GM19452 (cell line): Measurements from ENCODE around the gene FYTTD1.

Experiments used
- ATAC-seq: cut with Tn5 transposase; IDR thresholded peaks from one replicate; pipeline ENCODE4 v1.9.1; 2021; ENCODE audit not compliant: unreplicated experiment

The FYTTD1 gene

DNA sequence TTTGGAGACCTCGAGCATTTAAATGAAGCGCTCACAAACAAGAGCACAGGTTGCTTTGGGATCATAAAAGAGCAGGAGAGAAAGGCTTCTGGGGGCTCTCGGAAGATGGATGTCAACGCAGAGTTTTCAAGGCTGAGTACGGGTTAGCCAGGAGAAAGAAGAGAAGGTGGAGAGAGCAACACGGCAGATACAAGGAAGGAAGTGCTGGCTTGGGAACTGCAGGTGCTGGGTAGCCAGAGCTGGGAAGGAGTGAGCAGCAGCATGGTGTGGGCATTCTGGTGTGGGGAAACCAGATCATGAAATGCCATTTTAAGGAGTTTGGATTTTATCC lies 12.4 kb upstream of the FYTTD1 start:
- no peak for ATAC-seq

DNA sequence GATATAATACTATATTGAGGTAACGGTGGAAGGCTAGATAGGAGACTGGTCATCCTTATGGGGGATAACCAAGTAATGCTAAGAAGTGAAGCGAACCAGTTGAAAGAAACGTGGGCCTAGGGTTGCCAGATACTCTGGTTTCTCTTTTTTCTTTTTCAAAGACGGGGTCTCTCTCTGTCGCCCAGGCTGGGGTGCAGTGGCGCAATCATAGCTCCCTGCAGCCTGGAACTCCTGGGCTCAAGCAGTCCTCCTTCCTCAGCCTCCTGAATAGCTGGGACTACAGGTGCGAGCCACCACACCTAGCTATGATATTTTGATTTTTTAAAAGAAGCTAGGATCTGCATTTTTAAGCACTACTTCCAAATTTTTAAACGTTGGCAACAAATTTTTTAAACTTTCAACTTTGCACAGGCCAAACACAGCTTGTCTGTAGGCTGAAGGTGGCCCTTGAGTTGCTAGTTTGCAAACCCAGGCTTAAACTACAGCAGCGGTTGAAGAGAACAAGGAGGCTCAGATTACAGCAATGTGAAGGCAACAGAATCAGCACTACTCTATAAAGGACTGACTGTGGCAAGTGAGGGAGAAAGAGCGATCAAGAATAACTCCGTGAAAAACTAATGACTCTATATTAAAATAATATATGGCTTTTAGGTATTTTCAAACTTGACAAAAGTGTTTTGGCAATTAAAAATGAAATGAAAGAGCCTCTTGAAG lies 11.8 kb upstream of the FYTTD1 start:
- ATAC-seq = no peak

DNA sequence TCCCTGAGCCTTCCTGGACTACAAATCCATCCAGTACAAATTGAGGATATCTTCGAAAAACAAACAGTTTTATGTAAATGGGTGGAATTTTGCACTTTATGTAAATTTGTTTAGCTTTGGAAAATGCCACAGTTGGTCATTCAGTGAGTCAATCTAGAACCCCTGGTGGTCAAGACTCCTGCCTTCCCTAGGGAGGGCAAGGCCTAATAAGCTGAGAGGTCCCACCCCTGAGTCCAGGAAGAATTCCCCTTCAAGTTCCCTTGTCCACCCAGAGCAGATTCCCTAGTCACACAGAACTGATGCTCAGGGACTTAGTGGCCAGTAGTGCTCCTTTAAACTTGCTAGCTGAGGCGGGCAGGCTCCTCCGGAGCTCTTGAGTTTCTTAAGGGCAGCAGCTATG lies 6.9 kb upstream of the FYTTD1 start:
- no peak for ATAC-seq

DNA sequence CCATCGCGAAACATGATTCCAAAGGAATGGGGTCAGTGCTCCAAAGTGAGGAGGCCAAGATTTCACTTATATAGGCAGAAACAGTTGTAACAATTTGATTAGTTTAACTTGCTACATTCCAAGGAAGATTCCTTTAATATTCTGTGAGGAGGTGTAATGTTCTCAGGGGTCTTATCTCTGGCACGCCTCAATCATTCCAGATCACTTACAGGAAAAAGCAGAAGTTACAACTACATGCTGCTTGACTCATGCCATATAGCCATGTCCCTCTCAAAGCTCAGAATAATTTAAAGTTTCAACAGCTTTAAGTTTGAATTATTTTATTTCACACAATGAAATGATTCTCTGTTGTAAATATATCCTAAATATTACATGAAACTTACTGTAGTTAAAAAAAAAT lies 3.5 kb upstream of the FYTTD1 start:
- ATAC-seq = no peak

DNA sequence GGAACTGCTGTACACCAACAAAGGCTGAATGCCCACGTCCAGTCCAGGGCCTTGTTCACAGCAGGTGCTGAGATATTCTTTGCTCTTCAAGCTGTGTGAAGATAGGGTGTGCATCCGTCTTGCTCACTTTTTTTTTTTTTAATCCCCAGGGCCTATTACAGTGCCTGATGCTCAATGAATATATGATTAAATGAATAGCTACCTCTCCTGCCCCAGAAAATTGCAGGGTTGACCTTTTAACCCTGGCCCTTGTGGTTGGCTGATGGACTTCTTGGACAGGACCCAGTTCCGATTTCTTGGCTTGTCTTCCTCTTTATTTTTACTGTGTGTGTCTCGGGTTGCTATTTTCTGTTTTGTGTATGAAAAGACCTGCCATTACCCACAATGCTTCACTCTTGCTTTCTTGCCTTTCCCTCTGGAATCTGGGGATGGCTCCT lies 2.9 kb upstream of the FYTTD1 start:
- ATAC-seq = no peak

DNA sequence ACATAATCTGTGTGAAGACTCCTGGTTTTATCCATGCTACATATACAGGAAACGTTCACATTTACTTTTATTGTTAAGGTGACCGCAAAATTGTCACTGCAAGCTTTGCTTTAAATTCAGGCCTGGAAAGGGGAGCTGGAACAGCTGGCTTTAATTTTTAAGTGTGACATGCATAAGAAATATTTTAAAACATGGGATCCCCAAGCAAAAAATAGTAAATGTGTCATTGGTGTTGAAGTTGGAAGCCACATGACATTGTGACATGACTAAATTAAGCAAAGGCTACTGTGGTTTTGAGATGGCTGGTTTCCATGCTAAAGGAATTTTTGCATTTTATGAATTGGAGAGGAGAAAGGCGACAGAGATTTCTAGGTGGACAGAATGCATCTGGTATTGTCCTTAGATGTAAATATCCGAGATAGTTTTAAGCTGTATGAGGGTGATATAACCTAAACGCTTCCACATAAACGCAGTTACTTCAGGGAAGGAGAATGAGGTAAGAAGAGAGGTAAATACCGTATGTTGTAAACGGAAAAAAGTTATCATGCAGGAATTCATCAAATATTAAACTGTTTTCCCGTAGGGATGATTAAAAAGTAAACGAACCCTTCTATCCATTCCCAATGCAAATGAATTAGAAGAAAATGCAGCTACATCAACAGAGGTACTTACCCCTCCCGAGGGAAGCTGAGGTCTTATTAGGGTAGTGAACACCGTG lies 927 bp upstream of the FYTTD1 start:
- ATAC-seq = no peak

DNA sequence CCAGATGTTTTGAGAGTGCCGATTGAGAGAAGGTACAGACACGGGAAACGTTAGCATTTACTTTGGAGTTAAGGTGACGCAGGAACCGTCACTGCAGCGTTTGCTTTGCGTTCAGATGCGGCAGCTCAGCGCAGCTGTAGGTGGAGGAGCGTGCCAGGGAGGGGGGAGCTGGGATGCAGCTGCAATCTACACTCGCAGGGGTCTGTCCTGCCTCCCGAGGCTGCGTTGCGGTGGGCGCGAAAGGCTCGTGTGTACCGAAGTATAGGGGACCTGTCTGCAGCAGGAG lies 425 bp upstream of the FYTTD1 start:
- peak; percentile 34 for ATAC-seq

DNA sequence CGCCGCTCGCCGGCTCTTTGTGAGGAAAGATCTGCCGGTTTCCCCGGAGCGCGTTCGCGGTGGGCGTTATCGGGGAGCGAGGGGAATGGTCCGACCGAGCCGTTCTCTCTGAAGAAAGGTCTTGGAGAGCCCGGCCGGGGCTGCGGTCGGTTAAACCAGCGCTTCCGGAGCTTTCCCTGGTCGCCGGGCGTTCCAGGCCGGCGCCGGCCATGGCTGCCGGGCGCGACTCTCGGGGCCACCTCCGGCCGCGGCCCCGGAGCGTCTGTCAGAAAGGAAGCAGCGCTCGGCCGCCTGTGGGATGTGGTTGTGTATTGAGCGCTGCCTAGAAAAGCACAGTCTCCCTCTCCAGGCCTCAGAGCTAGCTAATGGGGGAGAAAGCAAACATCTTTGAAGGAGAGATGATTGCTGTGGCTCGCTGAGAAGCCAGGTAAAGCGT lies 731 bp downstream of the FYTTD1 start:
- peak; percentile 55 for ATAC-seq

DNA sequence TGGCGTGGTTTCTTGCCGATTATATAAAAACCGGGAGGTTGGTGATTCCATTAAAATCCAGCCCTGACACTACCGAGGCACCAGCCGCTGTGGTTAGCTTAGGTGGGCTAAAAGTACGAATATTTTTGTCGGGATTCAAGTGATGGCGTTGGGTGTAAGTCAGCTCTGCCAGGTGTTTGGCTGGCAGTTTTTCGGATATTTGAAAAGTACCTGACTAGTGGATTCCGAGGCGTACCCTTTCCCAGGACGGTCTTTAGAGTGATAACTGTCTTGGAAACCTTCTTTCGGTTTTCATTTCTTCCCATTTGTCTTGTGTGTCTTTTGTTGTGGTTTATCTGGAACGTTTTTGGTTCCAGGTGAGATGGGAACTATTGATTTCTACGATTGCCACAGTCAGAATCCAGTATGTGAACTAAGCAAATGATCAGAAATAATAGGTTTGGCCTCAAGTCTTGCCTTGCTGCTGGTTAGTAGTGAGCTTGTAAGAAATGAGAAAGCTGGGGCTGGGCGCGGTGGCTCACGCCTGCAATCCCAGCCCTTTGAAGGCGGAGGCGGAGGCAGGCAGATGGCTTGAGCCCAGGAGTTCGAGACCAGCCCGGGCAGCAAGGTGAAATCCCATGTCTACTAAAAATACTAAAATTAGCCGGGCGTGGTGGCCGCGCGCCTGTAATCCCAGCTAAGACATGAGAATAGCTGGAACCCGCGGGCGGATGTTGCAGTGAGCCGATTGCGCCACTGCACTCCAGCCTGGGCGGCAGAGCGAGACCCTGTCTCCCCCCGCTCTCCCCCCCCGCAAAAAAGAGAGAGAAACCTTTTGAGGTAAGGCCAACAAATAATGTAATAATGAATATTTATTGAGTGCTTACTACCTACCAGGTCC lies 1.4 kb downstream of the FYTTD1 start:
- no peak for ATAC-seq

DNA sequence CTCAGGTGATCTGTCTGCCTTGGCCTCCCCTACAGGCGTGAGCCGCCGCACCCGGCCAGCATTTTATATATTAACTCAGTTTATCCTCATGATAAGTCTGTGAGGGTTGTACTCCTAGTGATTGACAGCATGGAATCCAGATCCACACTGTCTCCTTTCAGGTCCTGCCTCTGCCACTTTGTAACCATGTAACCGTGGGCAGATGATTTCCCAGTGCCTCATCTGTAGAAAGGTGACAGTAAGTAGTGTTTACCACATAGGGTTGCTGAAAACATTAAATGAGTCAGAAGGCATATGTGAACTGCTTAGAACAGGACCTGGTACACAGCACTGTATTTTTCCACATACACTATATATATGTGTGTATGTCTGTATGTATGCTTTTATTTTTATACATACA lies 2.4 kb downstream of the FYTTD1 start:
- no peak for ATAC-seq

DNA sequence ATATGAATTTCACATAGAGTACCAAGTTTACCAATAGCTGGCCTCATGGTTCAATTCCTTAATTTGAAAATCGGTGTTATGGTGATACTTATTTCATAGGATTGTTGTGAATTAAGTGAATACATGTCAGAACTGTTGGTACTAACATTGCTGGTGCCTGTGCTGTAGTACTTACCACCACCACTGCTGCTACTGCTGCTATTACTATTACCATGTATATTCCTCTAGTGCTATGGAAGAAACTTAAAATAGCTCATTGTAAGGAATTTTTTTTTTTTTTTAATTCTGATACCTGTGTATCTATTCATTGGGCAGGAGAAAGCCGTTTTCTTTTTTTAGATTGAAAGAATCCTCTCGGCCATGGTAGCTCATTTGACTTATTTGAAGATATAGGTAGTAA lies 3.6 kb downstream of the FYTTD1 start:
- no peak for ATAC-seq

DNA sequence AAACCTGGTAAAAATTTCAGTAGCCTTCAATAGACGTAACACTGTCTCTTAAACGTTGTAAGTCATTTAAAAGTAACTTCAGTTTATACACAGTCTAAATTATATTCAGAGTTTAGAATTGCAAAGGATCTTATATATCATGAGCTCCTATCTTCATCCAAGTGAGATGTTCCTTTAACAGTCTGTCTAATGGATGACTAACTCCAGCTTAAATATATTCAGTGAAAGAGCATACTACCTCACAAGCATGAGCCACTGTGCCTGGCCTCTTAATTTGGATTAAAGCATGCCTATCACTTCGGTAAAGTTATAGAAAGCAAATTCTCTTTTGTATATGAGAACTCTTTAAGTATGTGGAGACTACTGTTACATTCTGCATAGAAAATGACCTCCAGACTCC lies 7.0 kb downstream of the FYTTD1 start:
- ATAC-seq = no peak

DNA sequence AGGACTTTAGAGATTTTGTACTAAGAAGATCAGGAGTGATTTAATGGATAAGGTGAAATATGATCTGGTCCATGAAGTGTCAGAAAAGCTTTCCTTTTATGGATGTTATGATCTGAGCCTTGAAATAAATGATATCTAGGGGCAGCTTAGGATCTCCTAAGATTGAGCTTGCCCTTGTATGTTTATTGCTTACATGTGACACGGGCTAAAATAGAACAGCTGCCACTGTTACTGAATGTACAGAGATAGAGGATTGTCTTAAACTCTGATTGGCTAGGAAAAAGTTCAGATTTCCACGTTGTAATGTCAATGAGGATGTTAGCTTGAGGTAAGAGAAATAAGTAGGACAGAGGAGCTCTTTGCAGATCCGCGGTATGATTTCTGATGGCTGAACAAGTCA lies 8.8 kb downstream of the FYTTD1 start:
- ATAC-seq = no peak

DNA sequence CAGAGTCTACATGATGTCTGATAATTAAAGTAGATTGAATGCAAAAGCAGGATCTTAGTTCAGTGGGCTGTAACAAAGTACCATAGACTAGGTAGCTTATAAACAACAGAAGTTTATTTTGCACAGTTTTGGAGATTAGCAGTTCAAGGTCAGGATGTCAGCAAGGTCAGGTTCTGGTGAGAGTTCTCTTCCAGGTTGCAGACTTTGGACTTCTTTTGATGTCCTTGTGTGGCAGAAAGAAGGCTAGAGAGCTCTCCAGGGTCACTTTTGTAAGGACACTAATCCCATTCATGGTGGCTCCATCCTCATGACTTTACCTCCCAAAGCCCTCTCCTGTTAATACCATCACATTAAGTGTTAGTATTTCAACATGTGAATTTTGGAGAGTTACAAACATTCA lies 12.1 kb downstream of the FYTTD1 start:
- ATAC-seq = no peak

DNA sequence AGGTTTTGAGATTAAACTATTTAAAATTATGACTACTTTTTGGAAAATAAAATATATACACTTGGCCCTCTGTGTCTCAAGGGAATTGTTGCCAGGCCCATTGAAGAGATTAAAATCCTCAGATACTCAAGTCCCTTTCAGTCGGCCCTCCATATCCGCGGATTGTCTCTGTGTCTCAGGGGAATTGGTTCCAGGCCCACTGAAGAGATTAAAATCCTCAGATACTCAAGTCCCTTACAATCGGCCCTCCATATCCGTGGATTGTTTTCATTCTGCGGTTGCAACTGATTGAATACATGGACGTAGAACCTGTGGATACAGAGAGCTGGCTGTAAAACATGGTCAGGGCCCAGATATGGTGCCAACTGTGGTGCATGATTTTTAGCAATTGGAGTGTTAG lies 25.6 kb downstream of the FYTTD1 start:
- no peak for ATAC-seq

DNA sequence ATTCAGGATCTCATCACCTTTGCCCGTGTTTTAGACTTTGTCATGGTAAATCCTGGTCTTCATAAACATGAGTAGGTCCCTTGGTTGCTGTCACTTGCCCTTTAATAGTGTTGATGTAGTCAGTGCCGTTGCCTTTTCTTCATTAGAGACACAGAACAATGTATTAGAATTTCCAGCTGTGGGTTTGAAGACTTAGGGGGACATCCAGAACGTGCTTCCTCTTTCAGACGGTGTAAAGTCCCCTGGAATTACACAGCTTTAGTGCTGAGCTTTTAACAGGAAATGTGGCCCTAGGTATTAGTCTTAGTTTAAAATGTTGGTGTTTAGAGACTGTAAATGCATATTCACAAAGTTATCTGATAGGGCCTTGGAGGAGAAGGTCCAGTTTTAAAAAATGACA lies 32.5 kb downstream of the FYTTD1 start:
- ATAC-seq = no peak

DNA sequence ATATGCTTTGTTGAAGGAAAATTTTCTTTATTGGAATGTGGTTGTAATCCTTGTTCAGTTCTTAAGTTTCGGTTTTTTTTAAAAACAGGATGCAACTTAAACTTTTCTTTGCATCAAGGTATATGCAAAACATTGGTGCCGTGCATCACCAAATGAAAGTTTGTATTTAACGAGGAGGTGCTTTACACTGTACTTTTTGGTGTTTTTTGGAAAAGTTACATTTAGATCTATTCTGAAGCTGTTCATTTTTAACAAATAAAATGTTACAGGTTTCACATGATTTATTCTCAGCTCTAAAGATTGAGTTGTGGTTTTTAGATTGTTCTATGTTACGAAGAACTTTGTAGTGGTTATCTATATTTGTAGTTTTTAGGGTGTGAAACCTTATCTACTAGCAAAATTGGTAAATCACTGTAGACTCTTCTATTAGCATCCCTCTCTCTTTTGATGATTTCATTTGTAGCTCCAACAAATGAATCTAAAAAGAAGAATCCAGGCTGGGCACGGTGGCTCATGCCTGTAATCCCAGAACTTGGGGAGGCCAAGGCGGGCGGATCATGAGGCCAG lies 34.4 kb downstream of the FYTTD1 start:
- no peak for ATAC-seq

DNA sequence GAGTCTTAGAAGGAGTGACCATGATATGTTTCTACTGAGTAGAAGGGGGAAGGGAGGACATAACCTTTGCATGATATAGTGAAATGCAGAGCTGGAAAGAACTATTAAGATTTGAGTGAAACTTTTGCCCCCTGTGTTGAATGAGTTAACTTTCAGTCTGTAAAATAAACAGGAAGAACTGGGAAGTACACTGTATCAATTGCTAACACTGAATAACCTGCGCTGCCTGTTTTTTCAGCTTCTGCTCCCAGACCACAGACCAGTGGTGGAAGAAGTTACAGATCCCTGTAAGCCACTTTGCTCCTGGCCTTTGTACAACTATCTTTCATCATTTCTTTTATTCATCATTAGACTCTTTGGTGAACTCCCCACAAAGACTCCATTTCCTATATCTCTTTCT lies 37.7 kb downstream of the FYTTD1 start:
- no peak for ATAC-seq

DNA sequence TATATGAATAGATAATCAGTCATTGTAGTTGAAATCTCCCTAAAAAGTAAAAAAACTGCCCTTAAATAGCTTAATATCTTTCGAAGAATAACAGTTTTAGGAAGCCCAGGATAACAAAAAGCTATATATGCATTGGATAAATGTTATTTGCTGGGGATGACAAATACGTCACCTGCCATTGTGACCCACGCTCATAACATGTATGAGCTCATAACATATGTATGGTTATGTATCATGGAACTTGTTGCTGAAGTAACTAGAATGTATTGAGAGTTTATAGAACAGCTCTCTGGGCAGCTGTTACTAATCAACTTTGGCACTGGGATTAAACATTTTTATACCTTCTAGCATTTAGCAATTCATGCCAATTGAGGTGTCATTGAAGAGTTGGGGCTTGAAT lies 39.6 kb downstream of the FYTTD1 start:
- ATAC-seq = no peak

DNA sequence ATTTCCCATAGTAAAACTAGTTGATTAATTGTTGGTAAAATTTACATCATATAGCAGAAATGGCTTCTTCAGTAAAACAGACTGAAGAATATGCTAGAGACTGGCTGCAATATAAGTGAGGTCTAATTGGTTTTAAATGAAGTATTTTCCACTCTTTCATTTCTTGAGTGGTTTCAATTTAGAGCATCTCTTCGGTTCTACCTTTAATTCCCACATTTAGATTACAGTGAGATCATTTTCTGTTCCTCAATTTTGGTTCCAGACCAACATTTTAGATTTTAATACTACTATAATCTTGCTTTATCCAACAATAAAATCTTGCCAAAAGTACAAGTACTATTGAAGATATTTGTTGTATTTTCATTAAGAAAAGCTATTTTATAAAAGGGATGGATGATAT lies 40.4 kb downstream of the FYTTD1 start:
- no peak for ATAC-seq

DNA sequence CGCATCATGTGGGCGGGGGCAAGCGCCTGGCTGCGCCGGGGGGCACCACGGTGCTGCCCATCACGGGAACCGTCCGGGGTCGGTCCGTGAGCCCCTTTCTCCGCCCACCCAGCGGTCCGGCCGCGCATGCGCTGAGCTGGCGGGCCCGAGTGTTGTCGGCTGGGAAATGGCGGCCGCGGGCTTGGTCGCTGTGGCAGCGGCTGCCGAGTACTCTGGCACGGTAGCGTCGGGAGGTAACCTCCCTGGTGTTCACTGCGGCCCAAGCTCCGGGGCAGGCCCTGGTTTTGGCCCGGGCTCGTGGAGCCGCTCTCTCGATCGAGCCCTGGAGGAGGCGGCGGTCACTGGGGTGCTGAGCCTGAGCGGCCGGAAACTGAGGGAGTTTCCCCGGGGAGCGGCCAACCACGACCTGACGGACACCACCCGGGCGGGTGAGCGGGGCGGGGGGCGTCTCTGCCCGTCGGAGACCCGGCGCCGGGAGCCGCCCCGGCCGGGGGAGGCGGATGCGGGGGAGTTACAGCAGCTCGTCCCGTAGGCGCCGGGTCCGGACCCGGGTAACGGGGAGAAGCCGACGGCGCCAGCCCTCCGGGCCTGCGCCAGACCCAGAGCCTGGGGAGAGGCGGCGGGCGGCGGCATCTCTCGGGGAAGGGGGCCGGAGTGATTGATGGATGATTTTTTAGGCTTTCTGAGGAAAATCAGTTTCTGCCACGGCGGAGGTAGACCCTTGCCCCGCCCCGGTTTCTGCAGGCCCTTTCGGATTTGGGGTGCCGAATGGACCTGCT lies 41.6 kb downstream of the FYTTD1 start, which contains the start of gene LRCH3:
Gene LRCH3 (plus strand): TSS at position 142 of the 779 bp plus-strand sequence. CDS start 25 bp downstream, at position 167.
- ATAC-seq = peak; percentile 78
